Measurements from ENCODE around the gene TFPI.
"Not testable (repeated sequence)": the region's sequence is repeated elsewhere in the genome, so short reads cannot be mapped to it uniquely, and the experiment has no call there.

Gene TFPI

GRCh38 chr2:187571996-187572395 is 17.8 kb upstream of the TFPI start:
- not testable (repeated sequence) for DNase-seq (ENCODE audit: low spot score in 2 of 2); ATAC-seq (ENCODE audit: low read depth); H3K36me3 Mint-ChIP-seq; H3K9me3 Mint-ChIP-seq; H3K27me3 Mint-ChIP-seq; H3K4me3 Mint-ChIP-seq; H3K4me1 Mint-ChIP-seq; H3K27ac Mint-ChIP-seq

- DNase-seq (ENCODE audit: low spot score in 2 of 2) (no peak), ATAC-seq (ENCODE audit: low read depth) (no peak)
- no peak overlapping the region for H3K27ac Mint-ChIP-seq
- peaks cover 6% of the 10 kb centered on the region for H3K9me3 Mint-ChIP-seq
- H3K36me3 Mint-ChIP-seq = no peaks in the 10 kb centered on the region
- H3K4me3 Mint-ChIP-seq = no peak overlapping the region
- peaks cover 2% of the 10 kb centered on the region for H3K27me3 Mint-ChIP-seq
- H3K4me1 Mint-ChIP-seq = no peaks in the 10 kb centered on the region
Measured at GRCh38 chr2:187569571-187569970, 15.3 kb upstream of the TFPI start.

- DNase-seq (ENCODE audit: low spot score in 2 of 2) (no peak), ATAC-seq (ENCODE audit: low read depth) (no peak)
- peaks cover 2% of the 10 kb centered on the region for H3K27me3 Mint-ChIP-seq
- no peak overlapping the region for H3K27ac Mint-ChIP-seq
- H3K4me3 Mint-ChIP-seq = no peak overlapping the region
- H3K9me3 Mint-ChIP-seq = peaks cover 7% of the 10 kb centered on the region
- no peaks in the 10 kb centered on the region for H3K4me1 Mint-ChIP-seq
- H3K36me3 Mint-ChIP-seq = no peaks in the 10 kb centered on the region
Measured at GRCh38 chr2:187569042-187569441, 14.8 kb upstream of the TFPI start.

DNA sequence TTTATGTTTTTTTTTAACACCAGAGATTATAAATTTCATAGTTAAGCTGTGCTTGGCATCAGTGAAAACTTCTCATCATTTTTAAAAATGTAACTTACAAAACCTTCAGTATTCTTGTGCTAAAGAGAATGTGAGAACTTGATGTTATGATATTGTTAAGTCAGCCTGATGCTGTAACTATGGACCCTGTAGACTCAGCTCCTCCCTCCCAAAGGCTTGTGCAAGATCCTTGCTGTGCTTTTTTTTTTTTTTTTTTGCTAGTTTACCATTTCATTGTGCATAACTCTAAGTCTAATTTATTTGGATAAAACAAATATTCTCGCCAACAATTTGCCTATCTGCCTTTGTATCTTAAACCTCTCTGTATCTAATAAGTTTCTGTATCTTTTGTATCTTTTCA is 12.9 kb upstream of the TFPI start:
- H3K27ac Mint-ChIP-seq = no peak overlapping the region
- DNase-seq (ENCODE audit: low spot score in 2 of 2) (no peak), ATAC-seq (ENCODE audit: low read depth) (no peak)
- peaks cover 2% of the 10 kb centered on the region for H3K27me3 Mint-ChIP-seq
- H3K4me3 Mint-ChIP-seq = no peak overlapping the region
- H3K36me3 Mint-ChIP-seq = no peaks in the 10 kb centered on the region
- peaks cover 8% of the 10 kb centered on the region for H3K9me3 Mint-ChIP-seq
- no peaks in the 10 kb centered on the region for H3K4me1 Mint-ChIP-seq

DNA sequence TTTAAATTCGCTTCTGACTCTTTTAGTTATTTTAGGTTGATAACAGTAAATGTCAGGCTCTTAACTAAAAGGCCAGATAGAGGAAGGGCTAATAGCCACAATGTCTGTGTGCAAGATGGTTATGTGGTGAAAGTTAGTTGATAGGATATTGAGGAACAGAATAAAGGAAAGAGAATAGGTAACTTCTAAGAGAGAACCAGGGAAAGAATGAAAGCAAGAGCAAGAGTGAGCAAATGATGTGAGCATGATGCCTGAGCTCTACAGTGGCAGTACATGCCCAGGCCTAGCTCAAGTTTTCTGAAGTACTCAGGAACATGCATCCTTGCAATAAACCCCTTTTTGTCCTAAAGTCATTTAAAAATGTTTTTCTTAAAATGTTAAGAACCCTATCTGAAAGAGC is 12.5 kb upstream of the TFPI start:
- ATAC-seq (ENCODE audit: low read depth) (no peak), DNase-seq (ENCODE audit: low spot score in 2 of 2) (no peak)
- no peaks in the 10 kb centered on the region for H3K36me3 Mint-ChIP-seq
- no peak overlapping the region for H3K4me3 Mint-ChIP-seq
- no peak overlapping the region for H3K27ac Mint-ChIP-seq
- H3K9me3 Mint-ChIP-seq = peaks cover 5% of the 10 kb centered on the region
- peaks cover 2% of the 10 kb centered on the region for H3K27me3 Mint-ChIP-seq
- no peaks in the 10 kb centered on the region for H3K4me1 Mint-ChIP-seq

GRCh38 chr2:187566266-187566665 is 12.0 kb upstream of the TFPI start:
- H3K4me3 Mint-ChIP-seq = no peak overlapping the region
- H3K4me1 Mint-ChIP-seq = no peaks in the 10 kb centered on the region
- peaks cover 2% of the 10 kb centered on the region for H3K27me3 Mint-ChIP-seq
- DNase-seq (ENCODE audit: low spot score in 2 of 2) = no peak
- H3K36me3 Mint-ChIP-seq = no peaks in the 10 kb centered on the region
- no peak for ATAC-seq (ENCODE audit: low read depth)
- peaks cover 5% of the 10 kb centered on the region for H3K9me3 Mint-ChIP-seq
- no peak overlapping the region for H3K27ac Mint-ChIP-seq

- H3K4me3 Mint-ChIP-seq; H3K27me3 Mint-ChIP-seq; H3K9me3 Mint-ChIP-seq; H3K27ac Mint-ChIP-seq; ATAC-seq (ENCODE audit: low read depth); H3K4me1 Mint-ChIP-seq; H3K36me3 Mint-ChIP-seq; DNase-seq (ENCODE audit: low spot score in 2 of 2): not testable (repeated sequence)
Measured at GRCh38 chr2:187565618-187566017, 11.4 kb upstream of the TFPI start.

DNA sequence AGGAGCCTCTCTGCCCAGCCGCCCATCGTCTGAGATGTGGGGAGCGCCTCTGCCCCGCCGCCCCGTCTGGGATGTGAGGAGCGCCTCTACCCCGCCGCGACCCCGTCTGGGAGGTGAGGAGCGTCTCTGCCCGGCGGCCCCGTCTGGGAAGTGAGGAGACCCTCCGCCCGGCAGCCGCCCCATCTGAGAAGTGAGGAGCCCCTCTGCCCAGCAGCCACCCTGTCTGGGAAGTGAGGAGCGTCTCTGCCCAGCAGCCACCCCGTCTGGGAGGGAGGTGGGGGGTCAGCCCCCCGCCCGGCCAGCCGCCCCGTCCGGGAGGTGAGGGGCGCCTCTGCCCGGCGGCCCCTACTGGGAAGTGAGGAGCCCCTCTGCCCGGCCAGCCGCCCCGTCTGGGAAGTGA is 2.3 kb upstream of the TFPI start:
- not testable (repeated sequence) for H3K4me1 Mint-ChIP-seq; DNase-seq (ENCODE audit: low spot score in 2 of 2); H3K36me3 Mint-ChIP-seq; ATAC-seq (ENCODE audit: low read depth); H3K27ac Mint-ChIP-seq; H3K27me3 Mint-ChIP-seq; H3K4me3 Mint-ChIP-seq; H3K9me3 Mint-ChIP-seq

- Mint-ChIP-seq H3K27ac (no peak overlapping the region), H3K4me1 (no peaks in the 10 kb centered on the region), H3K4me3 (no peak overlapping the region), H3K36me3 (no peaks in the 10 kb centered on the region), H3K27me3 (peaks cover 2% of the 10 kb centered on the region), H3K9me3 (peaks cover 2% of the 10 kb centered on the region)
- ATAC-seq (ENCODE audit: low read depth) = no peak
- DNase-seq (ENCODE audit: low spot score in 2 of 2) = no peak
Measured at GRCh38 chr2:187554704-187555082, 458 bp upstream of the TFPI start.

- H3K36me3 Mint-ChIP-seq = no peaks in the 10 kb centered on the region
- ATAC-seq (ENCODE audit: low read depth) = no peak
- H3K9me3 Mint-ChIP-seq = peaks cover 2% of the 10 kb centered on the region
- no peaks in the 10 kb centered on the region for H3K4me1 Mint-ChIP-seq
- H3K4me3 Mint-ChIP-seq = no peak overlapping the region
- H3K27me3 Mint-ChIP-seq = peaks cover 2% of the 10 kb centered on the region
- H3K27ac Mint-ChIP-seq = no peak overlapping the region
- DNase-seq (ENCODE audit: low spot score in 2 of 2) = no peak
Measured at GRCh38 chr2:187552828-187553681, 1.2 kb downstream of the TFPI start.

DNA sequence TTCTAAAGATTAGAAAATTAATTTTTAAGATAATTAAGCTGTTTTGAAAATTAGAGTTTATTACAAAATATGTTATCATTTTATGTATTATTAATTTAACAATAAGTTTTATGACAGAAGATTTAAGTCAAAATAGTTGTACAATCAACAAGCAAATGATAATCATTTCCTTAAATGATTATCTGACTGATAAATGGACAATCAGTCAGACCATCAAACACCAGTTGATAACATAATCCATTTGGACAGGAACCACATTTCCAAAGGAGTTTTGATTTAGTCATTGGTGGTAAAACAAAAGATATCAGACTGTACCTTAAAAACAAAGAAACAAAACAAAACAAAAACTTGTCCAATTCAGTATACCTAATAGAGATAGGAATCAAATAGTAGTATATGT is 1.9 kb downstream of the TFPI start:
- no peak for ATAC-seq (ENCODE audit: low read depth)
- DNase-seq (ENCODE audit: low spot score in 2 of 2) = no peak
- Mint-ChIP-seq H3K4me3 (no peak overlapping the region), H3K27me3 (peaks cover 2% of the 10 kb centered on the region), H3K9me3 (peaks cover 2% of the 10 kb centered on the region), H3K4me1 (no peaks in the 10 kb centered on the region), H3K36me3 (no peaks in the 10 kb centered on the region), H3K27ac (no peak overlapping the region)

DNA sequence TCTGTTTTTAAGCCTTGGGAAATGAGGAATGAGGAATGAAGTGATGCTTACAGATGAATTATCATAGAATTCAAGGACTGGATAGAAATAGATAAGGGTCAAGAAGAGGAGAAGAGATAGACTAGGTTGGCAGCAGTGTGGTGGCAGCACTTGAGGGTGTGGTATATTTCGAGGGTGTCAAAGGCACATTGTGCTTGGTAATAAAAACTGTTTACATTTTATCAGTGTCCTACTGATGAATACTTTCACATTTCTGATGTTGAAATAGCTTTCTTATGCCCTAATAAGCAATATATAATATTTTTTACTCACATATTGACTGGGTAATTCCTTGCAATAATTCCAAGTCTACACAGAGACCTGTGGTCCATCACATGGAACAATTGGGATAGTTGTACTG is 3.4 kb downstream of the TFPI start:
- H3K4me1 Mint-ChIP-seq = no peaks in the 10 kb centered on the region
- H3K4me3 Mint-ChIP-seq = no peak overlapping the region
- H3K27me3 Mint-ChIP-seq = peaks cover 2% of the 10 kb centered on the region
- H3K27ac Mint-ChIP-seq = no peak overlapping the region
- ATAC-seq (ENCODE audit: low read depth) (no peak), DNase-seq (ENCODE audit: low spot score in 2 of 2) (no peak)
- H3K36me3 Mint-ChIP-seq = no peaks in the 10 kb centered on the region
- H3K9me3 Mint-ChIP-seq = peaks cover 2% of the 10 kb centered on the region

- Mint-ChIP-seq H3K4me1 (no peaks in the 10 kb centered on the region), H3K4me3 (no peak overlapping the region), H3K27ac (no peak overlapping the region), H3K9me3 (peaks cover 2% of the 10 kb centered on the region), H3K36me3 (no peaks in the 10 kb centered on the region), H3K27me3 (no peaks in the 10 kb centered on the region)
- DNase-seq (ENCODE audit: low spot score in 2 of 2) (no peak), ATAC-seq (ENCODE audit: low read depth) (no peak)
Measured at GRCh38 chr2:187549951-187550555, 4.2 kb downstream of the TFPI start.

DNA sequence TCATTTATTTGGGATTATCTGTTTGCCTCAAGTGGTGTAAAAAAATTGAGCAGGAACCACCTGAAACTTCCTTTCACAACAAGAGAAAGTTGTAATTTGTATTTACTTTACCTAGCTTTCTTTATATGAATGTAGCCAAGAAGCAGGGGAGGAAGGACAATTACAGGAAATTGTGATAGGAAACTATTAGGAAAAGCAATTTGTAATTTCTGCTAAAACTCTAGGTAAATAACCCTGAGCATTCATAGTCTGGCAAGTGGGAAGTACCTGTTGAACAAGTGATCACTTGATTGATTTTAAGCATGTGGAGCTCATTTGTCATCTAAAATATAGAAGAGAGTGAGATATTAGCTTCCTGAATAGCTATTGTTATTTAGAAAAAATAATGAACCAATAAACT is 5.0 kb downstream of the TFPI start:
- Mint-ChIP-seq H3K27me3 (no peaks in the 10 kb centered on the region), H3K4me3 (no peak overlapping the region), H3K36me3 (no peaks in the 10 kb centered on the region), H3K4me1 (no peaks in the 10 kb centered on the region), H3K9me3 (peaks cover 2% of the 10 kb centered on the region), H3K27ac (no peak overlapping the region)
- DNase-seq (ENCODE audit: low spot score in 2 of 2) = no peak
- ATAC-seq (ENCODE audit: low read depth) = no peak

- no peak for DNase-seq (ENCODE audit: low spot score in 2 of 2)
- ATAC-seq (ENCODE audit: low read depth) = no peak
- Mint-ChIP-seq H3K4me3 (no peak overlapping the region), H3K27me3 (no peaks in the 10 kb centered on the region), H3K4me1 (no peaks in the 10 kb centered on the region), H3K27ac (no peak overlapping the region), H3K36me3 (no peaks in the 10 kb centered on the region), H3K9me3 (peaks cover 2% of the 10 kb centered on the region)
Measured at GRCh38 chr2:187548656-187549055, 5.6 kb downstream of the TFPI start.
